ENCODE data around the gene MB.

MB gene

GRCh38 chr22:35657571-35658312, 40.6 kb upstream of the MB start:
- H3K4me3 ChIP-seq (ENCODE audit: low read depth, low read length): no peak overlapping the region
- DNase-seq (ENCODE audit: low read depth): no peak
- TF ChIP-seq, protein P1, sequence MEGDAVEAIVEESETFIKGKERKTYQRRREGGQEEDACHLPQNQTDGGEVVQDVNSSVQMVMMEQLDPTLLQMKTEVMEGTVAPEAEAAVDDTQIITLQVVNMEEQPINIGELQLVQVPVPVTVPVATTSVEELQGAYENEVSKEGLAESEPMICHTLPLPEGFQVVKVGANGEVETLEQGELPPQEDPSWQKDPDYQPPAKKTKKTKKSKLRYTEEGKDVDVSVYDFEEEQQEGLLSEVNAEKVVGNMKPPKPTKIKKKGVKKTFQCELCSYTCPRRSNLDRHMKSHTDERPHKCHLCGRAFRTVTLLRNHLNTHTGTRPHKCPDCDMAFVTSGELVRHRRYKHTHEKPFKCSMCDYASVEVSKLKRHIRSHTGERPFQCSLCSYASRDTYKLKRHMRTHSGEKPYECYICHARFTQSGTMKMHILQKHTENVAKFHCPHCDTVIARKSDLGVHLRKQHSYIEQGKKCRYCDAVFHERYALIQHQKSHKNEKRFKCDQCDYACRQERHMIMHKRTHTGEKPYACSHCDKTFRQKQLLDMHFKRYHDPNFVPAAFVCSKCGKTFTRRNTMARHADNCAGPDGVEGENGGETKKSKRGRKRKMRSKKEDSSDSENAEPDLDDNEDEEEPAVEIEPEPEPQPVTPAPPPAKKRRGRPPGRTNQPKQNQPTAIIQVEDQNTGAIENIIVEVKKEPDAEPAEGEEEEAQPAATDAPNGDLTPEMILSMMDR (IDR thresholded peaks at IDR 0.05; ENCODE audit: control insufficient read depth, extremely low read depth, insufficient read depth): no peak

- H3K4me3 ChIP-seq (ENCODE audit: low read depth, low read length): no peak overlapping the region
- no peak for DNase-seq (ENCODE audit: low read depth)
- TF ChIP-seq, protein P1 (IDR thresholded peaks at IDR 0.05; ENCODE audit: control insufficient read depth, extremely low read depth, insufficient read depth): no peak
Measured at GRCh38 chr22:35656284-35656752, 39.2 kb upstream of the MB start.

DNA sequence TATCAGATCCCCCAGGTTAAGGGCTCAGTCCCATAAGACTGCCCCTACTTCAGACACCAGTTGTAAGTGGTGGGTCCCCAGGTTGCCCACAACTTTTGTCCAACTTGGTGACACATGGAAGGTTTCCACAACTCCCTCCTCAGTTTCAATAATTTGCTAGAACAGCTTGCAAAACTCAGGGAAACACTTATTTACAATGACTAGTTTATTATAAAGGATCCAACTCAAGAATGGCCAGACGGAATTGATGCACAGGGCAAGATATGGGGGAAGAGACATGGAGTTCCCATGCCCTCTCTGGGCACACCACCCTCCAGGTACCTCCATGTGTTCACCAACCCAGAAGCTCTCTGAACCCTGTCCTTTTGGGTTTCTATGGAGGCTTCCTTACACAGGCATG, 36.7 kb upstream of the MB start:
- TF ChIP-seq, protein P1 (IDR thresholded peaks at IDR 0.05; ENCODE audit: control insufficient read depth, extremely low read depth, insufficient read depth): no peak
- no peak for DNase-seq (ENCODE audit: low read depth)
- no peak overlapping the region for H3K4me3 ChIP-seq (ENCODE audit: low read depth, low read length)

DNA sequence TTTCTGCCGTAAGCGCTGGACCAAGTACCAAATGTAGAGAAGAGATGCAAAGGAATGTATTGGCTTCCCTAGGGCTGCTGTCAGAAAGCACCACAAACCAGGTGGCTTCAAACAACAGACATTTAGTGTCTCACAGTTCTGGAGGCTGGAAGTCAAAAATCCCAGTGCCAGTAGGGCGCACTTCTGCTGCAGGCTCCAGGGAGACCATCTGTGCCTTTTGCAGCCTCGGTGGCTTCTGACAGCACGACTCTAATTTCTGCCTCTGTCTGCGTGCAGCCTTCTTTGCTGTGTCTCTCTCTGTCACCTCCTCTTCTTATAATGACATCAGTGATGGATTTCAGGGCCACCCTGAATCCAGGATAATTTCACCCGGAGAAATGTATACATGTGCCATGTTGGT, 34.0 kb upstream of the MB start:
- no peak overlapping the region for H3K4me3 ChIP-seq (ENCODE audit: low read depth, low read length)
- TF ChIP-seq, protein P1 (IDR thresholded peaks at IDR 0.05; ENCODE audit: control insufficient read depth, extremely low read depth, insufficient read depth): no peak
- DNase-seq (ENCODE audit: low read depth): no peak

- H3K4me3 ChIP-seq (ENCODE audit: low read depth, low read length): no peak overlapping the region
- TF ChIP-seq, protein P1 (IDR thresholded peaks at IDR 0.05; ENCODE audit: control insufficient read depth, extremely low read depth, insufficient read depth): no peak
- DNase-seq (ENCODE audit: low read depth): no peak
Measured at GRCh38 chr22:35649636-35650250, 32.6 kb upstream of the MB start.

- TF ChIP-seq, protein P1 (IDR thresholded peaks at IDR 0.05; ENCODE audit: control insufficient read depth, extremely low read depth, insufficient read depth): no peak
- no peak for DNase-seq (ENCODE audit: low read depth)
- H3K4me3 ChIP-seq (ENCODE audit: low read depth, low read length): no peak overlapping the region
Measured at GRCh38 chr22:35649026-35649553, 32.0 kb upstream of the MB start.
